Measurements from ENCODE around the gene MRPS6.

Gene MRPS6

DNA sequence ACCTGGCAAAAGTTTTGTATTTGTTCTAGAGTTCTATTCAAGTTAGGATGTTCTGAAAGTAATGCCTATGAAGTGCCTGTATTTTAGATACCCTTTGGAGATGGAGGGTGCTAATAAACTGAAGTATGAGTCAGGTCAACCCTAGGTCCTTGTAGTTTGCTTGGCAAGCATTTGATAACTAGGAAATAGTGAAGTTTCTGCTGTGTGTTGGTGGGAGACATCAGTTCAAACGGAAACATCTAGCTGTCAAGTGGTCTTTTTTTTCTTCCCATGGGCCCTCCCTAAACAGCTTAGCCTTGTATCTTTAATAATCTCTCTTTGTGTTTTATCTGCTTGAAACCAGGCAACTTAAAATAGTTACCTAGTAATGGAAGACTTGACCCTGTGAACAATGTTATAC is 4.5 kb downstream of the MRPS6 start:
- H3K27ac ChIP-seq (ENCODE audit: poor library complexity, severe bottlenecking): no peak overlapping the region
- DNase-seq (ENCODE audit: low spot score) (no peak), ATAC-seq (ENCODE audit: low read depth) (no peak)
- peaks cover 13% of the 10 kb centered on the region for H3K4me1 ChIP-seq (ENCODE audit: insufficient read depth, poor library complexity, severe bottlenecking)
- no peaks in the 10 kb centered on the region for H3K9me3 ChIP-seq (ENCODE audit: severe bottlenecking)
- H3K36me3 ChIP-seq (ENCODE audit: low read depth): peaks cover 32% of the 10 kb centered on the region
- H3K4me3 ChIP-seq (ENCODE audit: severe bottlenecking): no peak overlapping the region
- no peak for TF ChIP-seq CTCF (IDR thresholded peaks at IDR 0.05; ENCODE audit: poor library complexity, severe bottlenecking)
- no peaks in the 10 kb centered on the region for H3K27me3 ChIP-seq (ENCODE audit: insufficient read depth, poor library complexity, severe bottlenecking)

DNA sequence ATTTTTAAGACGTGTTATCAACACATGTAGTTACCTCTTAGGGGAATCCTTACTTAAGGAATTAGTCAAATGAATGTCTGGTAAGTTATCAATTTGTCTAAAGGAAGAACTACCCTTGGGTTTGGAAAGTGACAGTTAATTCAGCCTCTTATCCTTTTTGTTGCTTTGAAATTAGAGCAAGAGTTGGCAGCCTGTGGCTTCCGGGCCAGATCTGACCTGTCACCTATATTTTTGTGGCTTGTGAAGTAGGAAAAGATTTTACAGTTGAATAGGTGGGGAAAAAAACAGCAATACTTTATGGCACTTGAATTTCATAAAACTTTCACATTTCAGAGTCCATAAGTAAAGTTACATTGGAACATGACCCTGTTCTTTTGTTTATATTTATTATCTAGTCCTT is 5.5 kb downstream of the MRPS6 start:
- no peak for ATAC-seq (ENCODE audit: low read depth)
- no peak for TF ChIP-seq CTCF (IDR thresholded peaks at IDR 0.05; ENCODE audit: poor library complexity, severe bottlenecking)
- Histone ChIP-seq H3K27me3 (ENCODE audit: insufficient read depth, poor library complexity, severe bottlenecking) (no peaks in the 10 kb centered on the region), H3K36me3 (ENCODE audit: low read depth) (peaks cover 41% of the 10 kb centered on the region), H3K27ac (ENCODE audit: poor library complexity, severe bottlenecking) (no peak overlapping the region), H3K4me3 (ENCODE audit: severe bottlenecking) (no peak overlapping the region), H3K9me3 (ENCODE audit: severe bottlenecking) (no peaks in the 10 kb centered on the region), H3K4me1 (ENCODE audit: insufficient read depth, poor library complexity, severe bottlenecking) (peaks cover 13% of the 10 kb centered on the region)
- no peak for DNase-seq (ENCODE audit: low spot score)

DNA sequence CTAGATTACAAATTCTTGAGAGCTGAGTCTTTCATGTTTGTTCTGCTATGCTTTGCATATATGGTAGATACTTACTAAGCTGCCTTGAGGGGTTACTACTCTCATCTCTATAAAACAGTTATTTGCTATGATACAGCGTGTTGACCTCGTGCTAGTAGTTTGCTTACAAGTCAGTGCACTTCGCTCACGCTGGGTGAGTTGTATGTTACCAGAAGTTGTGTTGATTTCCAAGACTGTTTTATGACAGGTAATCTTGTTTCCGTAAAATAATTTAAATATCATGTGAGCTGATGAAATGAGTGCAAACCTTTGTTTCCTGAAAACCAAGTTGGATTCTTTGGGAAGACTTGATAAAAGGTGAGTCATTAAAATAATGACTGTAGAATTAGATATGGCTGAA is 7.3 kb downstream of the MRPS6 start:
- Histone ChIP-seq H3K4me3 (ENCODE audit: severe bottlenecking) (no peak overlapping the region), H3K27me3 (ENCODE audit: insufficient read depth, poor library complexity, severe bottlenecking) (no peaks in the 10 kb centered on the region), H3K27ac (ENCODE audit: poor library complexity, severe bottlenecking) (no peak overlapping the region), H3K9me3 (ENCODE audit: severe bottlenecking) (no peaks in the 10 kb centered on the region), H3K36me3 (ENCODE audit: low read depth) (peaks cover 40% of the 10 kb centered on the region), H3K4me1 (ENCODE audit: insufficient read depth, poor library complexity, severe bottlenecking) (peaks cover 2% of the 10 kb centered on the region)
- DNase-seq (ENCODE audit: low spot score) (no peak), ATAC-seq (ENCODE audit: low read depth) (no peak)
- TF ChIP-seq CTCF (IDR thresholded peaks at IDR 0.05; ENCODE audit: poor library complexity, severe bottlenecking): no peak

DNA sequence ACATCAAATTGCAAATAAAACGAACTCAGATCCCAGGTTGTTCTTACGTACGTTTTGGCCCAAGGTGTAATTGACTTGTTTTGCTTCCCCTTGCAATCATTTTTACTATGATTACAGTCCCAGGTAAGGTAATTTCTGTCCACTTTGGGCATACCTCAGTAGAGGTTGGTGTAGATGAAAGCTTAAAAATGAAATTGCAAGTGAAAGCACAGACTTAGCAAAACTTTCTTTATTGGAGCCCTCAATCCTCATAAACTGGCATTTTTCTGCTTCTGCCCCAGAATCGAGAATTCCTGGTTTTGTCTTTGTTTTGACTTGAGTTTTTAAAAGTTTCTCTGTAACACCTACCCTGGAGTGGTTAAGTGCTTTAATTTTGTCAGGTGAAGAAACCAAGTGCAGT is 9.4 kb downstream of the MRPS6 start:
- no peak overlapping the region for H3K4me3 ChIP-seq (ENCODE audit: severe bottlenecking)
- no peaks in the 10 kb centered on the region for H3K27me3 ChIP-seq (ENCODE audit: insufficient read depth, poor library complexity, severe bottlenecking)
- DNase-seq (ENCODE audit: low spot score) (no peak), ATAC-seq (ENCODE audit: low read depth) (no peak)
- H3K4me1 ChIP-seq (ENCODE audit: insufficient read depth, poor library complexity, severe bottlenecking): no peaks in the 10 kb centered on the region
- H3K27ac ChIP-seq (ENCODE audit: poor library complexity, severe bottlenecking): no peak overlapping the region
- no peaks in the 10 kb centered on the region for H3K9me3 ChIP-seq (ENCODE audit: severe bottlenecking)
- TF ChIP-seq CTCF (IDR thresholded peaks at IDR 0.05; ENCODE audit: poor library complexity, severe bottlenecking): no peak
- peaks cover 36% of the 10 kb centered on the region for H3K36me3 ChIP-seq (ENCODE audit: low read depth)

- no peaks in the 10 kb centered on the region for H3K4me1 ChIP-seq (ENCODE audit: insufficient read depth, poor library complexity, severe bottlenecking)
- no peak overlapping the region for H3K4me3 ChIP-seq (ENCODE audit: severe bottlenecking)
- no peak for DNase-seq (ENCODE audit: low spot score)
- H3K27ac ChIP-seq (ENCODE audit: poor library complexity, severe bottlenecking): no peak overlapping the region
- H3K9me3 ChIP-seq (ENCODE audit: severe bottlenecking): no peaks in the 10 kb centered on the region
- no peak for ATAC-seq (ENCODE audit: low read depth)
- TF ChIP-seq CTCF (IDR thresholded peaks at IDR 0.05; ENCODE audit: poor library complexity, severe bottlenecking): no peak
- no peaks in the 10 kb centered on the region for H3K27me3 ChIP-seq (ENCODE audit: insufficient read depth, poor library complexity, severe bottlenecking)
- H3K36me3 ChIP-seq (ENCODE audit: low read depth): peaks cover 31% of the 10 kb centered on the region
Measured at GRCh38 chr21:34083357-34083756, 10.0 kb downstream of the MRPS6 start.

Measured in RWPE2 (cell line).